ENCODE results near the gene ABCC10.
"Not testable (repeated sequence)": the region's sequence is repeated elsewhere in the genome, so short reads cannot be mapped to it uniquely, and the experiment has no call there.

The ABCC10 gene

GRCh38 chr6:43408259-43408658 is 19.1 kb upstream of the ABCC10 start:
- DNase-seq, result no peak

- not testable (repeated sequence) for DNase-seq
These were observed 16.6 kb upstream of the ABCC10 start for GRCh38 chr6:43410776-43411175.

- DNase-seq, result no peak
These were observed 14.8 kb upstream of the ABCC10 start for GRCh38 chr6:43412541-43412940.

- DNase-seq, result no peak
These were observed 14.3 kb upstream of the ABCC10 start for GRCh38 chr6:43413002-43413401.

GRCh38 chr6:43415275-43415674 is 12.1 kb upstream of the ABCC10 start:
- not testable (repeated sequence) for DNase-seq

GRCh38 chr6:43416935-43417334 is 10.4 kb upstream of the ABCC10 start:
- no peak for DNase-seq

GRCh38 chr6:43420012-43420709 is 7.2 kb upstream of the ABCC10 start:
- DNase-seq, result no peak

- DNase-seq, result no peak
These were observed 5.5 kb upstream of the ABCC10 start for GRCh38 chr6:43421831-43422230.

- not testable (repeated sequence) for DNase-seq
These were observed 2.3 kb upstream of the ABCC10 start for GRCh38 chr6:43425083-43425482.

GRCh38 chr6:43426928-43427405 is 374 bp upstream of the ABCC10 start:
- no peak for DNase-seq

GRCh38 chr6:43428112-43428570 is 800 bp downstream of the ABCC10 start:
- peak; percentile 80 for DNase-seq

GRCh38 chr6:43428874-43429273 is 1.5 kb downstream of the ABCC10 start:
- no peak for DNase-seq

GRCh38 chr6:43432009-43432945 is 4.9 kb downstream of the ABCC10 start:
- no peak for DNase-seq

- no peak for DNase-seq
These were observed 5.8 kb downstream of the ABCC10 start for GRCh38 chr6:43433148-43433547.

GRCh38 chr6:43434001-43434840 is 6.9 kb downstream of the ABCC10 start:
- no peak for DNase-seq

GRCh38 chr6:43434943-43435342 is 7.6 kb downstream of the ABCC10 start:
- DNase-seq, result no peak

- DNase-seq, result no peak
These were observed 8.5 kb downstream of the ABCC10 start for GRCh38 chr6:43435682-43436437.

GRCh38 chr6:43436577-43437282 is 9.4 kb downstream of the ABCC10 start:
- DNase-seq, result peak; percentile 44

GRCh38 chr6:43437700-43438099 is 10.4 kb downstream of the ABCC10 start:
- DNase-seq, result no peak

- DNase-seq, result no peak
These were observed 15.6 kb downstream of the ABCC10 start for GRCh38 chr6:43442935-43443334.

- no peak for DNase-seq
These were observed 16.7 kb downstream of the ABCC10 start for GRCh38 chr6:43444036-43444435.

Measured in DMS53 (cell line).